Ectodermal cell (in vitro differentiated cells): ENCODE results near the gene ATP9A.

Source experiments
- H3K27ac ChIP-seq: 2 replicates; pipeline ENCODE4 v1.7.0; 2013; ENCODE audit warnings: mild to moderate bottlenecking, low read depth, low read length; ENCODE audit not compliant: insufficient read depth, poor library complexity, severe bottlenecking
- H3K27me3 ChIP-seq: 2 replicates; pipeline ENCODE4 v1.7.0; 2013; ENCODE audit warnings: mild to moderate bottlenecking, low read length; ENCODE audit not compliant: insufficient read depth, control insufficient read depth, poor library complexity, severe bottlenecking
- H3K36me3 ChIP-seq: one replicate; pipeline ENCODE4 v1.7.0; 2013; ENCODE audit warnings: low read length; ENCODE audit not compliant: control insufficient read depth, insufficient read depth
- H3K4me1 ChIP-seq: one replicate; pipeline ENCODE4 v1.7.0; 2013; ENCODE audit warnings: low read length; ENCODE audit not compliant: control insufficient read depth, insufficient read depth
- H3K4me3 ChIP-seq: 2 replicates; pipeline ENCODE4 v1.7.0; 2013; ENCODE audit warnings: low read depth, low read length, control low read depth; ENCODE audit not compliant: insufficient read depth
- H3K9me3 ChIP-seq: 2 replicates; pipeline ENCODE4 v1.7.0; 2013; ENCODE audit warnings: mild to moderate bottlenecking, low read length, moderate library complexity; ENCODE audit not compliant: control insufficient read depth
- WGBS, 2 experiments: methylation state at CpG; one replicate each; pipeline ENCODE4 v1.1.7; 2013; ENCODE audit warnings: missing lambda C conversion rate in 2 of 2; 5-methylcytosine and 5-hydroxymethylcytosine counted together

The ATP9A gene

DNA sequence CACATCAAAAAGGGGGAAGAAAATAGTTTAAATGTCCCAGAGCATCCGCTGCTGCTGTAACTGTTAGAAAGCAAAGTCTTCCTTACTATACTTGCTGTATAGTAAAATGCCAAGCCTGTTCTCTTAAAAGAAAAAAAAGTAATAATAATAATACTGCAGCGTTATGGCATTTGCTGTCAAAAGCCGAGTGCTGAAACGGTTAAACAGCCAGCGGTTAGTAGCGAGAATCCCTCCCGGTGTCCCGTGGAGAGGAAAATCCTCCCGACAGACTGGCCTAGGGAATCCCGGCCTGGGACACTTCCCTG, 206.2 kb downstream of the ATP9A start:
- 0% methylated on average over 9 to 10 of the region's 10 CpGs for WGBS, 2 experiments
- H3K27me3 ChIP-seq: peaks cover 59% of the 10 kb centered on the region
- H3K4me1 ChIP-seq: peaks cover 20% of the 10 kb centered on the region
- H3K9me3 ChIP-seq: no peaks in the 10 kb centered on the region
- peak overlapping the region; percentile 37 for H3K4me3 ChIP-seq
- no peaks in the 10 kb centered on the region for H3K36me3 ChIP-seq
- no peak overlapping the region for H3K27ac ChIP-seq

DNA sequence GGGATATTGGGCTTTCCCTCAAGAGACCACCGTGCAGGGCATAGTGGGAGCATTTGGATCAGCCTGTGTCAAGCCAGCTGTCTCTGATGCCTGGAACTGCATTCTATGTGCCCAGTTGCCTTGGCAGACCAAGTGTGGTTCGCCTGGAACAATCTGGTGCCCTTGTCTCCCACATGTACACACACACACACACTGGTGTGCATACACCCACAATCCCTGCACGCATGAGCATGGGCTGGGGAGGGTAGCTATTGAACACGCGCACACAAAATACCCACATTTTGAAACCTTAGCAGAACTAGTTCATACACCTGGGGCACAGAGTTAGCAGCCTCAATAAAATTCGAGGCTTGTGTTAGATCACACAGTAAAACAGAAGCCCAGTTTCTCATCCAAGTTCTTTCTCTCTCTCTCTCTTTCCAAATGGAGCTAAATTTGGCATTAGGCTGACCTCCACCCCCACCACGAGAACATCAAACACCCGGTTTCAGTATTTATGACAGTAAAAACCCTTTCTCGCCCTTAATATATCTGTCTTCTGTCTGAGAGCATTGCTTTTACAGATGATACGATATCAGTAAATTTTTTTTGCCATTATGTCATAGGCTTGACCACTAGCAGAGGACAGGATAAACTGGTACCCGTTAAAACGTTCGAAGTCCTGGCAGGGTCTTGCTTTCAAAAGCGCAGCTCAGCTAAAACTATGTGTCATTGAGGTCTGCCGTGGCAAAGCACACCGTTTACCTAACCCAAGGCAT, 207.5 kb downstream of the ATP9A start:
- H3K27me3 ChIP-seq: peaks cover 59% of the 10 kb centered on the region
- WGBS, 2 experiments: 56 to 57% methylated on average over 16 of the region's 16 CpGs
- no peaks in the 10 kb centered on the region for H3K9me3 ChIP-seq

DNA sequence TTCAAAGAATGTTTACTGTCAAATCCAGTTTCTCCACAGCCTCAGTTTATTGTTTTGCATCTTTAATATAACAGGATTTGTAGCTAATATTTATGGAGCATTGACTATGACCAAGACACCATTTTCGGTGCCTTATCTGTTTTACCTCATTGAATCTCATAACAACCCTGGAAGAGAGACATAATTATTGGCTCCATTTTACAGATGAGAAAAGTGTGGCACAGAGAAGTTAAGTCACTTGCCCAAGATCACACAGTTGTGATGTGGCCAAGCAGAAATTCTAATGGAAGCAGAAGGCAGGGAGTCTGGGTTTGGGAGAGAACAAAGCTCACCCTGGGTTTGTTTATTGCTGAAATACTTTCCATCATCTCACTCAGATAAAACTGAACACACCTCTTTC, 208.1 kb downstream of the ATP9A start:
- Histone ChIP-seq H3K36me3 (no peaks in the 10 kb centered on the region), H3K9me3 (no peaks in the 10 kb centered on the region), H3K27ac (no peak overlapping the region), H3K4me1 (peaks cover 20% of the 10 kb centered on the region), H3K27me3 (peaks cover 59% of the 10 kb centered on the region), H3K4me3 (no peak overlapping the region)
- 93% methylated on average over 1 of the region's 1 CpG; no CpG with 5 or more reads in 1 of the 2 experiments for WGBS, 2 experiments

More for the DNA sequence above, 207.5 kb downstream of the ATP9A start:
- peaks cover 20% of the 10 kb centered on the region for H3K4me1 ChIP-seq
- no peaks in the 10 kb centered on the region for H3K36me3 ChIP-seq
- H3K4me3 ChIP-seq: no peak overlapping the region
- no peak overlapping the region for H3K27ac ChIP-seq

DNA sequence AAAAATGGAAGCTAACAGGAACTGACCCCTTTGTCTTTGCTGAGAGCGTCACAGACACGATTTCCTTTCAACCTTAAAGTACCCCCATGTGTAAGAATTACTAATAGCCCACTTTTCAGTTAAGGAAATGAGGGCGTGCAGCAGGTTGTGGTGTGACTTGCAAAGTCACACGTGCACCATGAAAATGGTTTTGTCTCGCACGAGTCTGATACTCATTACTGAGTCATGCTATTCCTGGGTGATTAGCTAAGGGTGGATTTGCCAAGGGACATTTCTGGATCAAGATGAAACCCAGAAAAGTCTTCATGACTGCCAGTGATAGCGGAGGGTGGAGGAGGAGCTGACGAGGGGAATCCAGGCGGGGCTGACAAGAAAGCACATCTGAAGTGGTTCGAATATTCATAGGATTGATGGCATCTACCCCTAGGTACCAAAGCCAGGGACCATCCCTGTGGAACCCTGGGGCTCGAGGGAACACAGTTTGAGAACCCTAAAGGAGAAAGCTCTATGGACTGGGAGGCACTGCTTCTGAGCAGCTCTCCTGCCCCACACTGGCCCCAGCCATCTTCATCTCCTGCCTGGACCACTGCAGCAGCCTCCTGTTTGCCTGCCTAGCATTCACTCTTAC, 213.5 kb downstream of the ATP9A start:
- Histone ChIP-seq H3K36me3 (no peaks in the 10 kb centered on the region), H3K27me3 (peaks cover 10% of the 10 kb centered on the region), H3K9me3 (no peaks in the 10 kb centered on the region), H3K4me3 (no peak overlapping the region), H3K4me1 (no peaks in the 10 kb centered on the region), H3K27ac (no peak overlapping the region)
- WGBS, 2 experiments: 94 to 95% methylated on average over 11 of the region's 11 CpGs

DNA sequence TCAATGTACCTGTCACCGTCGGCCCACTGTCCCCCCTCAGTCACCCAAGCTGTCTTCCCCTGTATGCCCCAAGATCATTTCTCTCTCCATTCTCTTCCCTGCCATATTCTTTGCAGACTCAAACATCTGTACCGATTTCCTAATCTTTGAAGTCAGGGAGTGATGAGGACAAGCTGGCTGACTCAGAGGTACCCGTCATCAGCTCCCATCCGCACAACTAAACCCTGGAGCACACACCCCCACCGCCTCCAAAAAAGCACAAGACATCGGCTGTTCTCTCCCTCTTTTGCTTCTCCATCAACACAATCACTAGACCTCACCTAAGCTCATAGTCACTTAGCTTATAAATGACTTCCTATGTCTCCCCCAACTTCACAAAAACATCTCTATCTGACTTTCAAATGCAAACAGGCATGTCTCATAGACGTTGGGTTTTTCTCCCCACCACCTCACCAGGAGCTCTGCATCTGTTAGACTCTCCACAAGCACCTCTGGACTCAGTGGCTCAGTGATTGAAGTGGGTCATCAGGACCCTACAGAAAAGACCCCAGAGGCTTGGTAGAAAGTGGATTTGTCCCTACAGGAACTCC, 214.2 kb downstream of the ATP9A start:
- Histone ChIP-seq H3K9me3 (no peaks in the 10 kb centered on the region), H3K4me3 (no peak overlapping the region), H3K27me3 (peaks cover 4% of the 10 kb centered on the region), H3K4me1 (no peaks in the 10 kb centered on the region), H3K27ac (no peak overlapping the region), H3K36me3 (no peaks in the 10 kb centered on the region)
- 70 to 71% methylated on average over 8 of the region's 8 CpGs for WGBS, 2 experiments

DNA sequence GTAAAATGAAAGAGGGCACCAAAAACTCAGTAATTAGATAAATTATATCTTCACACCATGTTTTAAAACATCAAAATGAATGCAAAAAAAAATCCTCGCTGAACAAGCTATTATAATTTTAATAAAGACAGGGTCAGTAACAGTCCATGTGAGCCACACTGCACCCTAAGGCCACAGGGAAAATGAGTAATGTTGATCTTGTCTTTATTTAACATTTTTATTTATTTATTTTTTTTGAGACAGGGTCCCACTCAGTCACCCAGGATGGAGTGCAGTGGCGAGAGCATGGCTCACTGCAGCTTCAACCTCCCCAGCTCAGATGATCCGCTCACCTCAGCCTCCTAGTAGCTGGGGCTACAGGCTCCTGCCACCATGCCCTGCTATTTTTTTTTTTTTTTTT, 217.0 kb downstream of the ATP9A start:
- H3K36me3 ChIP-seq: no peaks in the 10 kb centered on the region
- H3K4me1 ChIP-seq: no peaks in the 10 kb centered on the region
- no peaks in the 10 kb centered on the region for H3K27me3 ChIP-seq
- 93 to 97% methylated on average over 2 to 3 of the region's 3 CpGs for WGBS, 2 experiments
- H3K27ac ChIP-seq: no peak overlapping the region
- H3K4me3 ChIP-seq: no peak overlapping the region
- H3K9me3 ChIP-seq: no peaks in the 10 kb centered on the region

DNA sequence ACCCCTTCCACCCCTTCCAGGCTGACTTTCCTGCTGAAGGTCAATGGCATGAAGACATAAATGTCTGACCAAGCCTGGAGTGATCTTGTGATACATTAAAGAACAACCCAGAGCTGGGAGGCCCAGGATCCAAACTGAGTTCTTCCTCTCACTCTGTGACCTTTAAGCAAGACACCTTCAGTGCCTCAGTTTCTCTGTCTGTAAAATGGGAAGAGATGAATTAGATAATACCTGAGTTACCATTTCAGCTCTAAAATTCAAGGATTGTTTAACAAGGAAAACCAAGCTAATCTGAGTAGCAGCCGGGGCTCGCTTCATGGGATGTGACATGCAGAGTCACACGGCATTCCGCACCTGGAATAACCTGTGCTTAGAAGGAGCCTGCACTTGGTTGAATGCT, 218.7 kb downstream of the ATP9A start:
- Histone ChIP-seq H3K27me3 (peaks cover 16% of the 10 kb centered on the region), H3K4me3 (no peak overlapping the region), H3K4me1 (no peaks in the 10 kb centered on the region), H3K9me3 (no peaks in the 10 kb centered on the region), H3K36me3 (no peaks in the 10 kb centered on the region), H3K27ac (no peak overlapping the region)
- 95 to 98% methylated on average over 4 of the region's 4 CpGs for WGBS, 2 experiments

DNA sequence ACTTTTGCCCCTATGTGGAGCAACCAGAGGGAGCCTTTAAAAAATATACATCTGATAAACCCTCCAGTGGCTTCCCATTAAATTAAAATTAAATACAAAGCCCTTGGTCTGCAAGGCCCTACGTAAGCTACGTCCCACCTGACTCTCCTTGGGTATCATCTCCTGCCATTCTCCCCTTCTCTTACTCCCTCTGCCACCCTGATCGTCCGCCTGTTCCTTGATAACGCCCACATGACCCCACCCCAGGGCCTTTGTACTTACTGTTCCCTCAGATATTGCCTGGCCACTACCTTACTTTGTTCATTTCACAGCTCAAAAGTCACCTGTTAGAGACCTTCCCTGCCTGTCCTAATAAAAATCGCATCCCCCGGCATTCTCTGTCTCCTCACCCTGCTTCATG, 220.2 kb downstream of the ATP9A start:
- H3K36me3 ChIP-seq: no peaks in the 10 kb centered on the region
- no peak overlapping the region for H3K27ac ChIP-seq
- 79 to 84% methylated on average over 7 of the region's 7 CpGs for WGBS, 2 experiments
- peaks cover 28% of the 10 kb centered on the region for H3K27me3 ChIP-seq
- peaks cover 3% of the 10 kb centered on the region for H3K4me1 ChIP-seq
- no peak overlapping the region for H3K4me3 ChIP-seq
- H3K9me3 ChIP-seq: no peaks in the 10 kb centered on the region
